PC-3 (cell line): ENCODE results near the gene SALL4.

ENCODE experiments used
- CTCF ChIP-seq: fragments of 300-600 bp; sonication (generic); conservative IDR thresholded peaks from 2 replicates; pipeline ENCODE4 v1.5.1; 2017; ENCODE audit warnings: antibody characterized with exemption, low read depth, mild to moderate bottlenecking, low read length
- EZH2phosphoT487 ChIP-seq: fragments of 300-600 bp; sonication (generic); IDR thresholded peaks from 2 replicates; pipeline ENCODE4 v1.6.1; 2018; ENCODE audit warnings: mild to moderate bottlenecking, antibody characterized with exemption, low read length, borderline replicate concordance

GRCh38 chr20:51792960-51793359 lies 9.4 kb downstream of the SALL4 start:
- TF ChIP-seq CTCF (no peak), EZH2phosphoT487 (no peak)
